Measurements from ENCODE around the gene NKAIN2. TPM values are rescaled to one million over a fixed set of nuclear protein-coding genes. Genes with fewer than 3 reads are reported as not detected.

NKAIN2 gene
- total RNA-seq, 3 donors from 2014 or later (not counting 1 experiment from before 2014, with no cell fraction given), result 0.45 TPM; not detected in 2

GRCh38 chr6:124738482-124738881 is 934.8 kb downstream of the NKAIN2 start:
- TF ChIP-seq CTCF (IDR thresholded peaks at IDR 0.05), result no peak
- H3K4me3 ChIP-seq (ENCODE audit: low read length), result no peak overlapping the region
- no peak overlapping the region for H3K4me3 Mint-ChIP-seq
- no peaks in the 10 kb centered on the region for H3K4me1 Mint-ChIP-seq
- H3K27me3 ChIP-seq (ENCODE audit: control insufficient read depth, insufficient read depth, low read length), result no peaks in the 10 kb centered on the region
- ATAC-seq (no peak), DNase-seq (no peak)
- H3K9me3 Mint-ChIP-seq, result peaks cover 9 to 13% of the 10 kb centered on the region in 2 donors
- no peaks in the 10 kb centered on the region for H3K27me3 Mint-ChIP-seq (ENCODE audit: low read depth in 2 of 2)
- no peaks in the 10 kb centered on the region for H3K4me1 ChIP-seq (ENCODE audit: control insufficient read depth, insufficient read depth, low read length)
- no peaks in the 10 kb centered on the region for H3K36me3 ChIP-seq (ENCODE audit: control insufficient read depth, insufficient read depth, low read length)
- no peak overlapping the region for H3K27ac ChIP-seq (ENCODE audit: low read length)
- intact Hi-C loops (cut with micrococcal nuclease), result no loop called here
- H3K9me3 ChIP-seq (ENCODE audit: control insufficient read depth, insufficient read depth, low read length), result no peaks in the 10 kb centered on the region
- H3K27ac Mint-ChIP-seq, result no peak overlapping the region
- H3K36me3 Mint-ChIP-seq, result no peaks in the 10 kb centered on the region

GRCh38 chr6:124741341-124741740 is 937.7 kb downstream of the NKAIN2 start:
- H3K4me1 ChIP-seq (ENCODE audit: control insufficient read depth, insufficient read depth, low read length), result no peaks in the 10 kb centered on the region
- H3K27ac ChIP-seq (ENCODE audit: low read length), result no peak overlapping the region
- TF ChIP-seq CTCF (IDR thresholded peaks at IDR 0.05), result no peak
- H3K27me3 ChIP-seq (ENCODE audit: control insufficient read depth, insufficient read depth, low read length), result no peaks in the 10 kb centered on the region
- WGBS (ENCODE audit: insufficient coverage), result no CpG with 5 or more reads among the region's 2 CpGs
- no peaks in the 10 kb centered on the region for H3K9me3 ChIP-seq (ENCODE audit: control insufficient read depth, insufficient read depth, low read length)
- H3K4me3 Mint-ChIP-seq, result no peak overlapping the region
- no peaks in the 10 kb centered on the region for H3K36me3 Mint-ChIP-seq
- intact Hi-C loops (cut with micrococcal nuclease), result no loop called here
- no peaks in the 10 kb centered on the region for H3K36me3 ChIP-seq (ENCODE audit: control insufficient read depth, insufficient read depth, low read length)
- H3K27me3 Mint-ChIP-seq (ENCODE audit: low read depth in 2 of 2), result no peaks in the 10 kb centered on the region
- peaks cover 5 to 13% of the 10 kb centered on the region in 2 donors for H3K9me3 Mint-ChIP-seq
- H3K4me1 Mint-ChIP-seq, result no peaks in the 10 kb centered on the region
- DNase-seq (no peak), ATAC-seq (no peak)
- H3K27ac Mint-ChIP-seq, result no peak overlapping the region
- no peak overlapping the region for H3K4me3 ChIP-seq (ENCODE audit: low read length)

- H3K9me3 Mint-ChIP-seq, result peaks cover 5 to 8% of the 10 kb centered on the region in 2 donors
- DNase-seq, result no peak
- Histone ChIP-seq H3K36me3 (ENCODE audit: control insufficient read depth, insufficient read depth, low read length) (no peaks in the 10 kb centered on the region), H3K4me3 (ENCODE audit: low read length) (no peak overlapping the region), H3K27ac (ENCODE audit: low read length) (no peak overlapping the region), H3K4me1 (ENCODE audit: control insufficient read depth, insufficient read depth, low read length) (no peaks in the 10 kb centered on the region), H3K9me3 (ENCODE audit: control insufficient read depth, insufficient read depth, low read length) (no peaks in the 10 kb centered on the region), H3K27me3 (ENCODE audit: control insufficient read depth, insufficient read depth, low read length) (no peaks in the 10 kb centered on the region)
- intact Hi-C loops (cut with micrococcal nuclease), result no loop called here
- H3K27me3 Mint-ChIP-seq (ENCODE audit: low read depth in 2 of 2), result no peaks in the 10 kb centered on the region
- 14% methylated on average over 2 of the region's 2 CpGs for WGBS (ENCODE audit: insufficient coverage)
- no peak overlapping the region for H3K4me3 Mint-ChIP-seq
- no peak for ATAC-seq
- no peak overlapping the region for H3K27ac Mint-ChIP-seq
- H3K4me1 Mint-ChIP-seq, result no peaks in the 10 kb centered on the region
- H3K36me3 Mint-ChIP-seq, result no peaks in the 10 kb centered on the region
- no peak for TF ChIP-seq CTCF (IDR thresholded peaks at IDR 0.05)
These were observed 939.3 kb downstream of the NKAIN2 start for GRCh38 chr6:124742971-124743370.

- H3K9me3 Mint-ChIP-seq, result peaks cover 5 to 8% of the 10 kb centered on the region in 2 donors
- no peaks in the 10 kb centered on the region for H3K36me3 Mint-ChIP-seq
- H3K9me3 ChIP-seq (ENCODE audit: control insufficient read depth, insufficient read depth, low read length), result no peaks in the 10 kb centered on the region
- no peaks in the 10 kb centered on the region for H3K4me1 ChIP-seq (ENCODE audit: control insufficient read depth, insufficient read depth, low read length)
- H3K4me3 ChIP-seq (ENCODE audit: low read length), result no peak overlapping the region
- H3K27me3 ChIP-seq (ENCODE audit: control insufficient read depth, insufficient read depth, low read length), result no peaks in the 10 kb centered on the region
- H3K27ac ChIP-seq (ENCODE audit: low read length), result no peak overlapping the region
- ATAC-seq (no peak), DNase-seq (no peak)
- no peak overlapping the region for H3K4me3 Mint-ChIP-seq
- no peak overlapping the region for H3K27ac Mint-ChIP-seq
- no peaks in the 10 kb centered on the region for H3K27me3 Mint-ChIP-seq (ENCODE audit: low read depth in 2 of 2)
- no peak for TF ChIP-seq CTCF (IDR thresholded peaks at IDR 0.05)
- H3K4me1 Mint-ChIP-seq, result no peaks in the 10 kb centered on the region
- whole genome bisulfite sequencing (ENCODE audit: insufficient coverage), result 93% methylated on average over 1 of the region's 2 CpGs
- intact Hi-C loops (cut with micrococcal nuclease), result no loop called here
- H3K36me3 ChIP-seq (ENCODE audit: control insufficient read depth, insufficient read depth, low read length), result no peaks in the 10 kb centered on the region
These were observed 939.8 kb downstream of the NKAIN2 start for GRCh38 chr6:124743420-124743819.
